HEK293 (cell line): Measurements from ENCODE around the gene ANO2.

Source experiments
- CTCF ChIA-PET: fragments of 350-600 bp; formaldehyde crosslinking; extraction: SDS; loops from one replicate; lab custom pipeline; 2021; ENCODE audit warnings: antibody characterized with exemption; lab: Yijun Ruan, JAX
- POLR2A ChIA-PET: fragments of 300-600 bp; formaldehyde crosslinking; extraction: SDS; loops from one replicate; lab custom pipeline; 2020; ENCODE audit warnings: antibody characterized with exemption, inconsistent platforms; lab: Yijun Ruan, JAX
- H3K27ac ChIP-seq: fragments of 200-500 bp; sonication (Bioruptor generic); 2 replicates; pipeline ENCODE4 v1.5.1; 2014; ENCODE audit warnings: low read depth, low read length, control low read depth, inconsistent platforms; ENCODE audit errors: extremely low read depth
- H3K36me3 ChIP-seq, 2 experiments: fragments of 200-500 bp in 1 of 2; sonication (Bioruptor generic) in 1 of 2; 1 replicate in 1 of 2; 2 replicates in 1 of 2; pipeline ENCODE4 v1.5.1; 2014 to 2017; ENCODE audit warnings: inconsistent platforms in 2 of 2, low read length in 2 of 2; ENCODE audit not compliant: control insufficient read depth in 2 of 2, insufficient read depth in 1 of 2
- H3K4me1 ChIP-seq: fragments of 200-500 bp; sonication (Bioruptor generic); 2 replicates; pipeline ENCODE4 v1.5.1; 2014; ENCODE audit warnings: mild to moderate bottlenecking, low read length, inconsistent platforms; ENCODE audit not compliant: control insufficient read depth, insufficient read depth
- H3K4me3 ChIP-seq: 2 replicates; pipeline ENCODE4 v1.5.1; 2011; ENCODE audit warnings: low read depth, mild to moderate bottlenecking, control low read depth, low read length, moderate library complexity
- H3K9me3 ChIP-seq: fragments of 200-500 bp; sonication (Bioruptor generic); 2 replicates; pipeline ENCODE4 v1.5.1; 2014; ENCODE audit warnings: low read depth, low read length, inconsistent platforms; ENCODE audit not compliant: control insufficient read depth, insufficient read depth
- GFI1B ChIP-seq: fragments of 450-650 bp; formaldehyde crosslinking; IDR thresholded peaks from 2 replicates; pipeline ENCODE4 v1.5.1; 2016; ENCODE audit warnings: missing biosample characterization, missing genetic modification characterization
- GLIS1 ChIP-seq: fragments of 450-650 bp; formaldehyde crosslinking; IDR thresholded peaks from 2 replicates; pipeline ENCODE4 v1.5.1; 2016; ENCODE audit warnings: missing biosample characterization, missing genetic modification characterization
- HOXC10 ChIP-seq: sonication (generic); formaldehyde crosslinking; IDR thresholded peaks from 2 replicates; pipeline ENCODE4 v1.8.1; 2023; ENCODE audit warnings: mild to moderate bottlenecking, missing genetic modification reagents
- SP2 ChIP-seq: fragments of 450-650 bp; formaldehyde crosslinking; IDR thresholded peaks from 2 replicates; pipeline ENCODE4 v1.5.1; 2016; ENCODE audit warnings: missing biosample characterization, missing genetic modification characterization
- YY2 ChIP-seq: fragments of 450-650 bp; formaldehyde crosslinking; IDR thresholded peaks from 2 replicates; pipeline ENCODE4 v1.5.1; 2016; ENCODE audit warnings: missing biosample characterization, missing genetic modification characterization
- ZBTB1 ChIP-seq: fragments of 450-650 bp; formaldehyde crosslinking; IDR thresholded peaks from 2 replicates; pipeline ENCODE4 v1.5.1; 2016; ENCODE audit warnings: missing biosample characterization, missing genetic modification characterization
- ZBTB26 ChIP-seq: fragments of 450-650 bp; formaldehyde crosslinking; optimal IDR thresholded peaks from 2 replicates; pipeline ENCODE3; 2016; ENCODE audit warnings: missing biosample characterization, mild to moderate bottlenecking, missing genetic modification characterization
- ZIC2 ChIP-seq: fragments of 450-650 bp; formaldehyde crosslinking; IDR thresholded peaks from 2 replicates; pipeline ENCODE4 v1.5.1; 2016; ENCODE audit warnings: missing biosample characterization, missing genetic modification characterization
- ZNF23 ChIP-seq: fragments of 450-650 bp; formaldehyde crosslinking; IDR thresholded peaks from 2 replicates; pipeline ENCODE4 v1.5.1; 2016; ENCODE audit warnings: missing biosample characterization, missing genetic modification characterization, borderline replicate concordance
- ZNF266 ChIP-seq: fragments of 450-650 bp; formaldehyde crosslinking; IDR thresholded peaks from 2 replicates; pipeline ENCODE4 v1.5.1; 2016; ENCODE audit warnings: missing biosample characterization, missing genetic modification characterization, low read depth
- ZNF274 ChIP-seq, 2 experiments: fragments of 200-500 bp in 1 of 2; fragments of 450-650 bp in 1 of 2; sonication (Bioruptor generic) in 1 of 2; formaldehyde crosslinking in 1 of 2; IDR thresholded peaks; 2 replicates each; pipeline versions ENCODE4 v1.5.1 to v1.6.1; 2014 to 2016; ENCODE audit warnings: borderline replicate concordance in 1 of 2, inconsistent platforms in 1 of 2, low read length in 1 of 2, missing biosample characterization in 1 of 2, missing genetic modification characterization in 1 of 2
- ZNF350 ChIP-seq: fragments of 450-650 bp; formaldehyde crosslinking; IDR thresholded peaks from 2 replicates; pipeline ENCODE4 v1.5.0; 2017; ENCODE audit warnings: missing biosample characterization, mild to moderate bottlenecking, missing genetic modification characterization
- ZNF354C ChIP-seq: fragments of 450-650 bp; formaldehyde crosslinking; IDR thresholded peaks from 2 replicates; pipeline ENCODE4 v1.5.1; 2016; ENCODE audit warnings: missing biosample characterization, missing genetic modification characterization, low read depth, borderline replicate concordance
- ZNF549 ChIP-seq: fragments of 450-650 bp; IDR thresholded peaks from 2 replicates; pipeline ENCODE4 v1.5.1; 2018; ENCODE audit warnings: missing biosample characterization, missing genetic modification characterization, mild to moderate bottlenecking, inconsistent platforms, moderate library complexity
- ZNF580 ChIP-seq: fragments of 450-650 bp; formaldehyde crosslinking; IDR thresholded peaks from 2 replicates; pipeline ENCODE4 v1.5.1; 2016; ENCODE audit warnings: missing biosample characterization, missing genetic modification characterization
- ZNF704 ChIP-seq: fragments of 450-650 bp; formaldehyde crosslinking; IDR thresholded peaks from 2 replicates; pipeline ENCODE4 v1.5.1; 2016; ENCODE audit warnings: missing biosample characterization, missing genetic modification characterization
- ZNF76 ChIP-seq: fragments of 450-650 bp; formaldehyde crosslinking; IDR thresholded peaks from 2 replicates; pipeline ENCODE4; 2016; ENCODE audit warnings: low read depth, missing biosample characterization, missing genetic modification characterization, borderline replicate concordance
- ZNF776 ChIP-seq: fragments of 450-650 bp; formaldehyde crosslinking; IDR thresholded peaks from 2 replicates; pipeline ENCODE4 v1.5.0; 2017; ENCODE audit warnings: missing biosample characterization, missing genetic modification characterization, borderline replicate concordance
- TF ChIP-seq, protein P1 (sequence below): fragments of 450-650 bp; formaldehyde crosslinking; IDR thresholded peaks from 2 replicates; pipeline ENCODE4; 2016; ENCODE audit warnings: missing biosample characterization, missing genetic modification characterization
- TF ChIP-seq, protein P2 (sequence below): fragments of 450-650 bp; formaldehyde crosslinking; IDR thresholded peaks from 2 replicates; pipeline ENCODE4 v1.5.1; 2016; ENCODE audit warnings: missing biosample characterization, missing genetic modification characterization, low read depth

The ANO2 gene

GRCh38 chr12:5656836-5657235 is 288.2 kb downstream of the ANO2 start:
- CTCF ChIA-PET = interaction anchor here (0.6 to 0.8 kb wide), 2 partner anchors 8 to 26 kb away, joined by 4 to 5 read pairs; no protein-coding TSS in a partner anchor
- TF ChIP-seq GLIS1 (tag by site-specific recombination) (no peak), ZNF274 (IDR thresholded peaks at IDR 0.05; ENCODE audit: low read length) (no peak), ZNF274 (tag by site-specific recombination; IDR thresholded peaks at IDR 0.05; ENCODE audit: borderline replicate concordance) (no peak), ZNF354C (tag by site-specific recombination) (no peak), ZNF776 (tag by site-specific recombination) (no peak), HOXC10 (CRISPR knock-in tag) (no peak), YY2 (tag by site-specific recombination) (no peak), ZBTB26 (tag by site-specific recombination) (no peak)
- TF ChIP-seq, protein P1, sequence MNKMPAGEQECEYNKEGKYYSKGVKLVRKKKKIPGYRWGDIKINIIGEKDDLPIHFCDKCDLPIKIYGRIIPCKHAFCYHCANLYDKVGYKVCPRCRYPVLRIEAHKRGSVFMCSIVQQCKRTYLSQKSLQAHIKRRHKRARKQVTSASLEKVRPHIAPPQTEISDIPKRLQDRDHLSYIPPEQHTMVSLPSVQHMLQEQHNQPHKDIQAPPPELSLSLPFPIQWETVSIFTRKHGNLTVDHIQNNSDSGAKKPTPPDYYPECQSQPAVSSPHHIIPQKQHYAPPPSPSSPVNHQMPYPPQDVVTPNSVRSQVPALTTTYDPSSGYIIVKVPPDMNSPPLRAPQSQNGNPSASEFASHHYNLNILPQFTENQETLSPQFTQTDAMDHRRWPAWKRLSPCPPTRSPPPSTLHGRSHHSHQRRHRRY (tag by site-specific recombination) = no peak
- Histone ChIP-seq H3K9me3 (no peaks in the 10 kb centered on the region), H3K4me1 (no peaks in the 10 kb centered on the region), H3K4me3 (no peak overlapping the region), H3K27ac (no peak overlapping the region), H3K36me3 (no peaks in the 10 kb centered on the region)
- POLR2A ChIA-PET = no interaction called here

- no peak overlapping the region for H3K4me3 ChIP-seq
- no peaks in the 10 kb centered on the region for H3K36me3 ChIP-seq
- no peak overlapping the region for H3K27ac ChIP-seq
- TF ChIP-seq GFI1B (no peak), ZNF580 (no peak), ZNF549 (tag by site-specific recombination) (no peak), ZNF76 (tag by site-specific recombination) (no peak), ZNF704 (tag by site-specific recombination) (no peak), SP2 (tag by site-specific recombination) (no peak), ZBTB1 (no peak), ZNF266 (tag by site-specific recombination) (no peak), ZIC2 (tag by site-specific recombination) (no peak), ZNF350 (tag by site-specific recombination) (no peak), ZNF23 (no peak)
- TF ChIP-seq, protein P2, sequence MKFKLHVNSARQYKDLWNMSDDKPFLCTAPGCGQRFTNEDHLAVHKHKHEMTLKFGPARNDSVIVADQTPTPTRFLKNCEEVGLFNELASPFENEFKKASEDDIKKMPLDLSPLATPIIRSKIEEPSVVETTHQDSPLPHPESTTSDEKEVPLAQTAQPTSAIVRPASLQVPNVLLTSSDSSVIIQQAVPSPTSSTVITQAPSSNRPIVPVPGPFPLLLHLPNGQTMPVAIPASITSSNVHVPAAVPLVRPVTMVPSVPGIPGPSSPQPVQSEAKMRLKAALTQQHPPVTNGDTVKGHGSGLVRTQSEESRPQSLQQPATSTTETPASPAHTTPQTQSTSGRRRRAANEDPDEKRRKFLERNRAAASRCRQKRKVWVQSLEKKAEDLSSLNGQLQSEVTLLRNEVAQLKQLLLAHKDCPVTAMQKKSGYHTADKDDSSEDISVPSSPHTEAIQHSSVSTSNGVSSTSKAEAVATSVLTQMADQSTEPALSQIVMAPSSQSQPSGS = no peak
- no peaks in the 10 kb centered on the region for H3K4me1 ChIP-seq
- ChIA-PET CTCF (no interaction called here), POLR2A (no interaction called here)
- H3K9me3 ChIP-seq = no peaks in the 10 kb centered on the region
These were observed 289.9 kb downstream of the ANO2 start for GRCh38 chr12:5655120-5655519.
